ENCODE data around the gene FAM234B. TPM values are rescaled to one million over a fixed set of nuclear protein-coding genes. Genes with fewer than 3 reads are reported as not detected.

The FAM234B gene
- total RNA-seq, 1 experiment from 2014 or later = 11.4 TPM

DNA sequence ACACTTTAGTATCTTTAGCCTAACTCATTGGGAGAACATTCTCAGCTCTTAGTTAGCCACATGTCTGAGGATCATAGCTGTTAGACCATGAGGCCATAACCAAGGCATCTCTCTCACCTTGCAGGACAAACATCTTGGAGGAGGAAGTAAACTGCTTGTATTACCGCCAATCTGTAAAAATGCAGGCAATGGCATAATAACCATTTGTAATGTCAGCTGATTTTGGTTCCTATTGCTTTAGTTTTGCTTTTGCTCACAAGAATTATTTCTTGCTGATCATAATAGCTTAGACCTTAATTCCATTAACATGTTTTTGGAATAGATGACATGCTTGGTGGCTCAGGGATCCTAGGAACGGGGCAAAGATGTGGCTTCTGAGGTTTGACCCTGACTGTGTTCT is 75.6 kb downstream of the FAM234B start:
- H3K27ac Mint-ChIP-seq (ENCODE audit: unreplicated experiment) = no peak overlapping the region
- intact Hi-C loops (cut with micrococcal nuclease; ENCODE audit: unreplicated experiment) = no loop called here
- peaks cover 10% of the 10 kb centered on the region for H3K4me1 Mint-ChIP-seq (ENCODE audit: low read depth, unreplicated experiment)

DNA sequence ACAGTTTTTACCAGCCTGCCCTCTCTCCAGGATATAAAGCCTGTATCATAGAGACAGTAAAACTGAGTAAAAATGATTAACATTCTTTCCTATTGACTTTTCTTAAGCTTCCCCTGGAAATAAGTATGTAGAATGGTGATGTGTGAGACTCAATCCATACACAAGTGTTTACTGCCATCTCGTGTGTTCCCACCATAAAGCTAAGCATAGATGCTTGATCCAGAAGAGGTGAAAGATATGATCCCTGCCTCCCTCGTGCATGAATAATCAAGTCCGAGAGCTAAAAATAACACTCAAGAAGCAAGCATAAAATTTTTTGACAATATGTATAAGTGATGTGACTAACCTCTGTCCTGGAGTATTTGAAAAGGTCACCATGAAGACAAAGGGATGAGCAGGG is 76.2 kb downstream of the FAM234B start:
- DNase-seq = no peak
- intact Hi-C loops (cut with micrococcal nuclease; ENCODE audit: unreplicated experiment) = no loop called here
- Mint-ChIP-seq H3K4me1 (ENCODE audit: low read depth, unreplicated experiment) (peaks cover 14% of the 10 kb centered on the region), H3K27ac (ENCODE audit: unreplicated experiment) (no peak overlapping the region), H3K9me3 (ENCODE audit: unreplicated experiment) (no peaks in the 10 kb centered on the region), H3K4me3 (ENCODE audit: unreplicated experiment) (no peak overlapping the region), H3K27me3 (ENCODE audit: insufficient read depth, unreplicated experiment) (no peaks in the 10 kb centered on the region), H3K36me3 (ENCODE audit: insufficient read depth, unreplicated experiment) (no peaks in the 10 kb centered on the region)
- ChIA-PET CTCF (no interaction called here), POLR2A (no interaction called here)
- TF ChIP-seq, protein P1, sequence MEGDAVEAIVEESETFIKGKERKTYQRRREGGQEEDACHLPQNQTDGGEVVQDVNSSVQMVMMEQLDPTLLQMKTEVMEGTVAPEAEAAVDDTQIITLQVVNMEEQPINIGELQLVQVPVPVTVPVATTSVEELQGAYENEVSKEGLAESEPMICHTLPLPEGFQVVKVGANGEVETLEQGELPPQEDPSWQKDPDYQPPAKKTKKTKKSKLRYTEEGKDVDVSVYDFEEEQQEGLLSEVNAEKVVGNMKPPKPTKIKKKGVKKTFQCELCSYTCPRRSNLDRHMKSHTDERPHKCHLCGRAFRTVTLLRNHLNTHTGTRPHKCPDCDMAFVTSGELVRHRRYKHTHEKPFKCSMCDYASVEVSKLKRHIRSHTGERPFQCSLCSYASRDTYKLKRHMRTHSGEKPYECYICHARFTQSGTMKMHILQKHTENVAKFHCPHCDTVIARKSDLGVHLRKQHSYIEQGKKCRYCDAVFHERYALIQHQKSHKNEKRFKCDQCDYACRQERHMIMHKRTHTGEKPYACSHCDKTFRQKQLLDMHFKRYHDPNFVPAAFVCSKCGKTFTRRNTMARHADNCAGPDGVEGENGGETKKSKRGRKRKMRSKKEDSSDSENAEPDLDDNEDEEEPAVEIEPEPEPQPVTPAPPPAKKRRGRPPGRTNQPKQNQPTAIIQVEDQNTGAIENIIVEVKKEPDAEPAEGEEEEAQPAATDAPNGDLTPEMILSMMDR (IDR thresholded peaks at IDR 0.05; ENCODE audit: insufficient read depth in 1 of 2, low read depth in 1 of 2, low read length in 1 of 2, severe bottlenecking in 1 of 2, unreplicated experiment in 1 of 2) = no peak
- Histone ChIP-seq H3K4me1 (peaks cover 19% of the 10 kb centered on the region), H3K27me3 (replicated peaks; ENCODE audit: control insufficient read depth, insufficient read depth, low read length) (no peaks in the 10 kb centered on the region), H3K9me3 (no peaks in the 10 kb centered on the region), H3K36me3 (ENCODE audit: control insufficient read depth, insufficient read depth, low read length) (no peaks in the 10 kb centered on the region), H3K4me3 (ENCODE audit: low read depth, low read length) (no peak overlapping the region)
- BruUV-seq (replicated peaks) = no TSS peak

More for the DNA sequence above, 75.6 kb downstream of the FAM234B start:
- Histone ChIP-seq H3K4me1 (peaks cover 13% of the 10 kb centered on the region), H3K9me3 (no peaks in the 10 kb centered on the region), H3K4me3 (ENCODE audit: low read depth, low read length) (no peak overlapping the region), H3K27me3 (replicated peaks; ENCODE audit: control insufficient read depth, insufficient read depth, low read length) (no peaks in the 10 kb centered on the region), H3K36me3 (ENCODE audit: control insufficient read depth, insufficient read depth, low read length) (no peaks in the 10 kb centered on the region)
- no peak for DNase-seq
- TF ChIP-seq, protein P1 (IDR thresholded peaks at IDR 0.05; ENCODE audit: insufficient read depth in 1 of 2, low read depth in 1 of 2, low read length in 1 of 2, severe bottlenecking in 1 of 2, unreplicated experiment in 1 of 2) = no peak
- Mint-ChIP-seq H3K27me3 (ENCODE audit: insufficient read depth, unreplicated experiment) (no peaks in the 10 kb centered on the region), H3K9me3 (ENCODE audit: unreplicated experiment) (no peaks in the 10 kb centered on the region), H3K36me3 (ENCODE audit: insufficient read depth, unreplicated experiment) (no peaks in the 10 kb centered on the region), H3K4me3 (ENCODE audit: unreplicated experiment) (no peak overlapping the region)
- no TSS peak for BruUV-seq (replicated peaks)
- CTCF ChIA-PET = no interaction called here
- POLR2A ChIA-PET = no interaction called here

DNA sequence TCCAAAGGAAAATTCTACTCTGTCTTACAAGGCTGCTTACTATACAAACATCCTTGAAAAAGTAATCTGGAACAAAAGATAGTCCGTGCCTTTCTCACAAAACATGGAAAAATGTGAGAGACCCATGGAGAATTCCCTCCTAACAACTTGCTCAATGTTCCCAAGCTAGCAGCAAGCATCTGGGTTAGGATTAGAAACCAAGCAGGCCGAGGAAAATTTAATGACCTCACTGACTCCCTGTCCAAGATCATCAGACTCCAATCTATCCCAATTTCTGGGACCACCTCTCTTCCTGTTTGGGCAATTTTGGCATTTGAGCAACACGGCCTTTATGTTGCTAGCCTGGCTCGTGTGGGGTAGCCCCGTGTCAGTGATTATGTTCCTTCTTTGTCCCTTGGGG is 77.4 kb downstream of the FAM234B start:
- Histone ChIP-seq H3K36me3 (ENCODE audit: control insufficient read depth, insufficient read depth, low read length) (no peaks in the 10 kb centered on the region), H3K27me3 (replicated peaks; ENCODE audit: control insufficient read depth, insufficient read depth, low read length) (no peaks in the 10 kb centered on the region), H3K4me1 (peaks cover 30% of the 10 kb centered on the region), H3K9me3 (no peaks in the 10 kb centered on the region), H3K4me3 (ENCODE audit: low read depth, low read length) (no peak overlapping the region)
- Mint-ChIP-seq H3K4me1 (ENCODE audit: low read depth, unreplicated experiment) (peaks cover 8% of the 10 kb centered on the region), H3K27me3 (ENCODE audit: insufficient read depth, unreplicated experiment) (no peaks in the 10 kb centered on the region), H3K4me3 (ENCODE audit: unreplicated experiment) (no peak overlapping the region), H3K27ac (ENCODE audit: unreplicated experiment) (no peak overlapping the region), H3K9me3 (ENCODE audit: unreplicated experiment) (no peaks in the 10 kb centered on the region), H3K36me3 (ENCODE audit: insufficient read depth, unreplicated experiment) (no peaks in the 10 kb centered on the region)
- CTCF ChIA-PET = no interaction called here
- TF ChIP-seq, protein P1 (IDR thresholded peaks at IDR 0.05; ENCODE audit: insufficient read depth in 1 of 2, low read depth in 1 of 2, low read length in 1 of 2, severe bottlenecking in 1 of 2, unreplicated experiment in 1 of 2) = no peak
- intact Hi-C loops (cut with micrococcal nuclease; ENCODE audit: unreplicated experiment) = no loop called here
- BruUV-seq (replicated peaks) = no TSS peak
- POLR2A ChIA-PET = no interaction called here
- DNase-seq = no peak

All from Caco-2 (cell line).